ENCODE measurements around the gene CDKAL1.

The CDKAL1 gene

DNA sequence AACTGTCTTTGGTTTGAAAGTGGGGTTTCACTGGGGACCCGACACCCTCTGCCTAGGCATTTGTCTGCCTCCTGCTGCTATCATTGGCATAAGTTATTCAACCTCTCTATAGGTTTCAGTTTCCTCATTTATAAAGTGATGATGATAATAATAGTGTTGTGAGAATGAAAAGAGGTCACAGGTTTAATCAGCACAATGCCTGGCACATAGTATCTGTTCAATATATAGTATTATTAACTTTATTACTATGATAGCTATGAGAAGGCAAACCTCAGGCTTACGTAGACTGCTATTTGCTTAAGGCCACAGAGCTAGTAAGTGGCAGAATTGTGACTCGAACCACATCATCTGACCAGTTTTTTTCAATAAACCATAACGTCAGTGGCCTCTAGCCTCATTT lies 256.8 kb downstream of the CDKAL1 start:
- Histone ChIP-seq H3K27me3 (ENCODE audit: control insufficient read depth in 3 of 3, insufficient read depth in 3 of 3, low read depth in 1 of 3, low read length in 3 of 3) (no peaks in the 10 kb centered on the region), H3K27ac (replicated peaks; ENCODE audit: low read length) (no peak overlapping the region), H2BK5ac (ENCODE audit: low read length) (no peak overlapping the region), H4K8ac (ENCODE audit: low read depth, low read length) (no peak overlapping the region), H3K36me3 (replicated peaks in 1 of 2; ENCODE audit: control insufficient read depth in 2 of 2, insufficient read depth in 2 of 2, low read length in 2 of 2) (no peaks in the 10 kb centered on the region), H2AK5ac (ENCODE audit: low read depth, low read length) (no peak overlapping the region), H3K79me1 (ENCODE audit: low read depth, low read length) (peaks cover 2% of the 10 kb centered on the region), H3K23ac (ENCODE audit: low read depth, low read length, poor library complexity) (no peak overlapping the region), H3K9me3 (replicated peaks in 1 of 2; ENCODE audit: control insufficient read depth in 2 of 2, insufficient read depth in 1 of 2, low read depth in 1 of 2, low read length in 2 of 2) (no peaks in the 10 kb centered on the region), H2BK120ac (ENCODE audit: low read depth, low read length) (no peak overlapping the region), H2BK15ac (ENCODE audit: low read length) (no peak overlapping the region), H3K9ac (ENCODE audit: low read depth, low read length, poor library complexity) (no peak overlapping the region), H3K14ac (ENCODE audit: low read length) (no peak overlapping the region), H3K4me2 (ENCODE audit: insufficient read depth, low read length, poor library complexity, severe bottlenecking) (no peak overlapping the region), H2AFZ (ENCODE audit: low read length) (no peak overlapping the region), H2BK12ac (ENCODE audit: low read length) (no peak overlapping the region), H3K18ac (ENCODE audit: low read length) (no peak overlapping the region), H3K4ac (ENCODE audit: low read length) (no peak overlapping the region), H3K4me1 (ENCODE audit: control insufficient read depth in 2 of 2, insufficient read depth in 1 of 2, low read depth in 1 of 2, low read length in 2 of 2) (no peaks in the 10 kb centered on the region), H4K91ac (ENCODE audit: low read depth, low read length, poor library complexity) (no peak overlapping the region), H3K4me3 (ENCODE audit: low read length in 2 of 2) (no peak overlapping the region)
- WGBS, 2 donors (ENCODE audit: extremely low coverage in 2 of 2, insufficient read length in 2 of 2, insufficient replicate concordance in 1 of 2) = no CpG with 5 or more reads among the region's 4 CpGs
- DNase-seq (ENCODE audit: low spot score) = no peak

DNA sequence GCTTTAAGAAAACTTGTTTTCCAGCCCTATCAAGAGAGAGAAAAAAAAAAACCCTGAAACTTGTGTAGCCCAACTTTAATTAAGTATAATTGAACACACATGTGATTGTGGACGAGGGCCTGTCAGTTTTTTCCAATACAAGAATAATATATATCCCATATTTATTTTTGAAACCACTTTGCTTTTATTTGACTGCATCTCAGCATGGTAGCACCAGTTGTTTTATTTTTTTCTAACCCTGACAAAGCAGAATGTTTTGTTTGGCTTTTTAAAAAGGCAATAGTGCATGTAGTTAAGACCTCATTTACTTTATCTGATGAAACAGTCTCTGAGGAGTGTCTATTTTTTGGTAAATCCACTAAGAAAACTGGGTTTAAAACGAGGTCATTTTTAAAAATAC lies 257.7 kb downstream of the CDKAL1 start:
- Histone ChIP-seq H3K4me3 (ENCODE audit: low read length in 2 of 2) (no peak overlapping the region), H3K36me3 (replicated peaks in 1 of 2; ENCODE audit: control insufficient read depth in 2 of 2, insufficient read depth in 2 of 2, low read length in 2 of 2) (no peaks in the 10 kb centered on the region), H3K18ac (ENCODE audit: low read length) (no peak overlapping the region), H2AK5ac (ENCODE audit: low read depth, low read length) (no peak overlapping the region), H2BK12ac (ENCODE audit: low read length) (no peak overlapping the region), H2BK5ac (ENCODE audit: low read length) (no peak overlapping the region), H3K27ac (replicated peaks; ENCODE audit: low read length) (no peak overlapping the region), H2BK120ac (ENCODE audit: low read depth, low read length) (no peak overlapping the region), H3K27me3 (ENCODE audit: control insufficient read depth in 3 of 3, insufficient read depth in 3 of 3, low read depth in 1 of 3, low read length in 3 of 3) (no peaks in the 10 kb centered on the region), H2BK15ac (ENCODE audit: low read length) (no peak overlapping the region), H4K91ac (ENCODE audit: low read depth, low read length, poor library complexity) (no peak overlapping the region), H3K79me1 (ENCODE audit: low read depth, low read length) (peaks cover 2% of the 10 kb centered on the region), H3K14ac (ENCODE audit: low read length) (no peak overlapping the region), H3K23ac (ENCODE audit: low read depth, low read length, poor library complexity) (no peak overlapping the region), H2AFZ (ENCODE audit: low read length) (no peak overlapping the region), H4K8ac (ENCODE audit: low read depth, low read length) (no peak overlapping the region), H3K4me1 (ENCODE audit: control insufficient read depth in 2 of 2, insufficient read depth in 1 of 2, low read depth in 1 of 2, low read length in 2 of 2) (no peaks in the 10 kb centered on the region), H3K4me2 (ENCODE audit: insufficient read depth, low read length, poor library complexity, severe bottlenecking) (no peak overlapping the region), H3K9ac (ENCODE audit: low read depth, low read length, poor library complexity) (no peak overlapping the region), H3K4ac (ENCODE audit: low read length) (no peak overlapping the region), H3K9me3 (replicated peaks in 1 of 2; ENCODE audit: control insufficient read depth in 2 of 2, insufficient read depth in 1 of 2, low read depth in 1 of 2, low read length in 2 of 2) (no peaks in the 10 kb centered on the region)
- no CpG with 5 or more reads among the region's 2 CpGs for WGBS, 2 donors (ENCODE audit: extremely low coverage in 2 of 2, insufficient read length in 2 of 2, insufficient replicate concordance in 1 of 2)
- no peak for DNase-seq (ENCODE audit: low spot score)

DNA sequence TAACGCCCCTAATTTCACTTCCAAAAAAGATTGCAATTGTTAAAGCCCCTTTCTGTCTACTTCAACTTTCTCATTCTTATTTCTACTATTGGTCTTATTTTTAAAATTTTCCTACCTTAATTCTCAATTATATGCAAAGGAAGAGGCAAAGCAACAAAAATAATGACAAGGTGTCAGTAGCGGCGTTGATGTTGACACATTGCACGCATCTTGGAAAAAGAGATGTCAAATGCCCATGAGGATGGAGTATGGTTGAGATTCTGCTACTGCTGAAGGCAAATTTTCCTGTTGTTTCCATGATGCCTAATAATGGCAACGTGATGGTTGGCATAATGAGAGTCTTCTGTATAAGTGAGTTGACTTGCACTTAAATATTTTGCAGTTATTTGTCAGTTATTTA lies 258.9 kb downstream of the CDKAL1 start:
- H3K27me3 ChIP-seq (ENCODE audit: control insufficient read depth in 3 of 3, insufficient read depth in 3 of 3, low read depth in 1 of 3, low read length in 3 of 3) = no peaks in the 10 kb centered on the region
- H2BK12ac ChIP-seq (ENCODE audit: low read length) = no peak overlapping the region
- no peak overlapping the region for H2AFZ ChIP-seq (ENCODE audit: low read length)
- H3K18ac ChIP-seq (ENCODE audit: low read length) = no peak overlapping the region
- H3K79me1 ChIP-seq (ENCODE audit: low read depth, low read length) = peaks cover 2% of the 10 kb centered on the region
- 100% methylated on average over 1 of the region's 5 CpGs; no CpG with 5 or more reads in 1 of the 2 donors for WGBS, 2 donors (ENCODE audit: extremely low coverage in 2 of 2, insufficient read length in 2 of 2, insufficient replicate concordance in 1 of 2)
- no peaks in the 10 kb centered on the region for H3K4me1 ChIP-seq (ENCODE audit: control insufficient read depth in 2 of 2, insufficient read depth in 1 of 2, low read depth in 1 of 2, low read length in 2 of 2)
- no peak overlapping the region for H2BK5ac ChIP-seq (ENCODE audit: low read length)
- H3K4ac ChIP-seq (ENCODE audit: low read length) = no peak overlapping the region
- no peak overlapping the region for H4K91ac ChIP-seq (ENCODE audit: low read depth, low read length, poor library complexity)
- no peaks in the 10 kb centered on the region for H3K9me3 ChIP-seq (replicated peaks in 1 of 2; ENCODE audit: control insufficient read depth in 2 of 2, insufficient read depth in 1 of 2, low read depth in 1 of 2, low read length in 2 of 2)
- no peak overlapping the region for H2BK15ac ChIP-seq (ENCODE audit: low read length)
- no peak overlapping the region for H3K9ac ChIP-seq (ENCODE audit: low read depth, low read length, poor library complexity)
- H2BK120ac ChIP-seq (ENCODE audit: low read depth, low read length) = no peak overlapping the region
- H3K4me3 ChIP-seq (ENCODE audit: low read length in 2 of 2) = no peak overlapping the region
- no peak overlapping the region for H3K4me2 ChIP-seq (ENCODE audit: insufficient read depth, low read length, poor library complexity, severe bottlenecking)
- H2AK5ac ChIP-seq (ENCODE audit: low read depth, low read length) = no peak overlapping the region
- H3K27ac ChIP-seq (replicated peaks; ENCODE audit: low read length) = no peak overlapping the region
- H4K8ac ChIP-seq (ENCODE audit: low read depth, low read length) = no peak overlapping the region
- no peak overlapping the region for H3K14ac ChIP-seq (ENCODE audit: low read length)
- H3K23ac ChIP-seq (ENCODE audit: low read depth, low read length, poor library complexity) = no peak overlapping the region
- DNase-seq (ENCODE audit: low spot score) = no peak
- H3K36me3 ChIP-seq (replicated peaks in 1 of 2; ENCODE audit: control insufficient read depth in 2 of 2, insufficient read depth in 2 of 2, low read length in 2 of 2) = no peaks in the 10 kb centered on the region

DNA sequence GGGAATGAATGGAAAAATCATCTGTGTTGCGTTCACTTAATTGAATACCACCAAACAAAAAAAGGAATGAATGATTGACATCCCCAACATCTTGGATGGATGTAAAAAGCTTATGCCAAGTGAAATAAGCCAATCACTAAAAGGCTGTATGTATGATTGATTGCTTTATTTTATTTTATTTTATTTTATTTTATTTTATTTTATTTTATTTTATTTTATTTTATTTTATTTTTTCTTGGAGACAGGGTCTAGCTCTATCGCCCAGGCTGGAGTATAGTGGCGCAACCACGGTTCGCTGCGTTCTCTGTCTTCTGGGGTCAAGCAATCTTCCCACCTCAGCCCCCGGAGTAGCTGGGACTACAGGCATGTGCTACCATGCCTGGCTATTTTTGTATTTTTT lies 263.3 kb downstream of the CDKAL1 start:
- H3K4me2 ChIP-seq (ENCODE audit: insufficient read depth, low read length, poor library complexity, severe bottlenecking) = no peak overlapping the region
- no peaks in the 10 kb centered on the region for H3K4me1 ChIP-seq (ENCODE audit: control insufficient read depth in 2 of 2, insufficient read depth in 1 of 2, low read depth in 1 of 2, low read length in 2 of 2)
- H3K27ac ChIP-seq (replicated peaks; ENCODE audit: low read length) = no peak overlapping the region
- H2AK5ac ChIP-seq (ENCODE audit: low read depth, low read length) = no peak overlapping the region
- no peak overlapping the region for H4K91ac ChIP-seq (ENCODE audit: low read depth, low read length, poor library complexity)
- H2AFZ ChIP-seq (ENCODE audit: low read length) = no peak overlapping the region
- H3K18ac ChIP-seq (ENCODE audit: low read length) = no peak overlapping the region
- H2BK5ac ChIP-seq (ENCODE audit: low read length) = no peak overlapping the region
- WGBS, 2 donors (ENCODE audit: extremely low coverage in 2 of 2, insufficient read length in 2 of 2, insufficient replicate concordance in 1 of 2) = no CpG with 5 or more reads among the region's 7 CpGs
- H2BK15ac ChIP-seq (ENCODE audit: low read length) = no peak overlapping the region
- no peak for DNase-seq (ENCODE audit: low spot score)
- no peaks in the 10 kb centered on the region for H3K36me3 ChIP-seq (replicated peaks in 1 of 2; ENCODE audit: control insufficient read depth in 2 of 2, insufficient read depth in 2 of 2, low read length in 2 of 2)
- H3K27me3 ChIP-seq (ENCODE audit: control insufficient read depth in 3 of 3, insufficient read depth in 3 of 3, low read depth in 1 of 3, low read length in 3 of 3) = no peaks in the 10 kb centered on the region
- H3K9me3 ChIP-seq (replicated peaks in 1 of 2; ENCODE audit: control insufficient read depth in 2 of 2, insufficient read depth in 1 of 2, low read depth in 1 of 2, low read length in 2 of 2) = no peaks in the 10 kb centered on the region
- H3K14ac ChIP-seq (ENCODE audit: low read length) = no peak overlapping the region
- H4K8ac ChIP-seq (ENCODE audit: low read depth, low read length) = no peak overlapping the region
- H3K4me3 ChIP-seq (ENCODE audit: low read length in 2 of 2) = no peak overlapping the region
- no peak overlapping the region for H2BK120ac ChIP-seq (ENCODE audit: low read depth, low read length)
- no peak overlapping the region for H2BK12ac ChIP-seq (ENCODE audit: low read length)
- H3K23ac ChIP-seq (ENCODE audit: low read depth, low read length, poor library complexity) = no peak overlapping the region
- no peak overlapping the region for H3K4ac ChIP-seq (ENCODE audit: low read length)
- no peaks in the 10 kb centered on the region for H3K79me1 ChIP-seq (ENCODE audit: low read depth, low read length)
- no peak overlapping the region for H3K9ac ChIP-seq (ENCODE audit: low read depth, low read length, poor library complexity)

All from neuronal stem cell (in vitro differentiated cells).